ENCODE results near the gene AGAP1.

GRCh38 chr2:236177967-236178889, 684.4 kb downstream of the AGAP1 start:
- TF ChIP-seq POLR2A (IDR thresholded peaks at IDR 0.05) (no peak), CTCF (IDR thresholded peaks at IDR 0.05) (no peak)
